Thyroid gland (tissue), 4 donors: Measurements from ENCODE around the gene ABCC3.

ENCODE experiments used
- CTCF ChIP-seq, 6 experiments: fragments of 200-600 bp in 3 of 6; fragments of 450-650 bp in 3 of 6; sonication (generic) in 3 of 6; IDR thresholded peaks; one replicate each; pipeline ENCODE4 v1.5.1; 2016 to 2019; ENCODE audit warnings: antibody characterized with exemption in 6 of 6, mild to moderate bottlenecking in 2 of 6, inconsistent platforms in 1 of 6, moderate library complexity in 1 of 6
- POLR2A ChIP-seq, 2 donors: fragments of 450-650 bp; IDR thresholded peaks; one replicate each; pipeline ENCODE4 v1.6.1; 2017; ENCODE audit warnings: antibody characterized with exemption in 2 of 2, mild to moderate bottlenecking in 2 of 2, moderate library complexity in 1 of 2

GRCh38 chr17:50710650-50711049, 76.0 kb downstream of the ABCC3 start:
- no peak for TF ChIP-seq CTCF (IDR thresholded peaks at IDR 0.05)
- no peak for TF ChIP-seq POLR2A (IDR thresholded peaks at IDR 0.05)
